Heart left ventricle (tissue), 16 donors: ENCODE measurements around the gene ZNF672. TPM values are rescaled to one million over a fixed set of nuclear protein-coding genes. Genes with fewer than 3 reads are reported as not detected.
"Not testable (repeated sequence)": the region's sequence is repeated elsewhere in the genome, so short reads cannot be mapped to it uniquely, and the experiment has no call there.

ENCODE experiments used
- ATAC-seq, 4 donors: fragments of 200-7000 bp; cut with Tn5 transposase; one replicate each; pipeline ENCODE4 v1.9.1; 2020 to 2022; ENCODE audit warnings: moderate library complexity in 4 of 4, mild to moderate bottlenecking in 3 of 4, moderate number of reproducible peaks in 1 of 4
- DNase-seq, 5 donors: peaks; one replicate each; pipeline ENCODE4 v3.0.0-alpha.2; 2020
- H3K27ac ChIP-seq, 12 donors: fragments of 200-600 bp; sonication (generic) in 4 of 12; one replicate each; pipeline versions ENCODE4 v1.5.0 to v1.8.0; 2016 to 2022; ENCODE audit warnings: mild to moderate bottlenecking in 2 of 12
- H3K27me3 ChIP-seq, 9 donors: fragments of 200-600 bp; sonication (generic) in 2 of 9; one replicate each; pipeline versions ENCODE4 v1.5.1 to v1.8.0; 2016 to 2022; ENCODE audit warnings: mild to moderate bottlenecking in 3 of 9
- H3K36me3 ChIP-seq, 9 donors: fragments of 200-600 bp; sonication (generic) in 2 of 9; one replicate each; pipeline versions ENCODE4 v1.5.0 to v1.8.0; 2018 to 2022; ENCODE audit warnings: mild to moderate bottlenecking in 2 of 9
- H3K4me1 ChIP-seq, 12 donors: fragments of 200-600 bp; sonication (generic) in 4 of 12; one replicate each; pipeline versions ENCODE4 v1.5.0 to v1.8.0; 2016 to 2022; ENCODE audit warnings: mild to moderate bottlenecking in 3 of 12
- H3K4me3 ChIP-seq, 12 donors: fragments of 200-600 bp; sonication (generic) in 4 of 12; one replicate each; pipeline versions ENCODE4 v1.5.0 to v1.8.0; 2017 to 2022; ENCODE audit warnings: mild to moderate bottlenecking in 9 of 12, moderate library complexity in 4 of 12
- H3K9me3 ChIP-seq, 12 donors: fragments of 200-600 bp; sonication (generic) in 4 of 12; one replicate each; pipeline versions ENCODE4 v1.5.0 to v1.8.0; 2016 to 2022; ENCODE audit warnings: mild to moderate bottlenecking in 1 of 12
- POLR2A ChIP-seq, 2 donors: fragments of 450-650 bp; IDR thresholded peaks; one replicate each; pipeline ENCODE4 v1.6.1; 2017; ENCODE audit warnings: antibody characterized with exemption in 2 of 2, mild to moderate bottlenecking in 2 of 2, moderate library complexity in 2 of 2
- WGBS, 4 donors: extraction: QIAGEN DNeasy Blood & Tissue Kit in 2 of 4; methylation state at CpG; one replicate each; pipeline versions ENCODE4 v1.1.5 to v1.1.7; 2013 to 2018; 5-methylcytosine and 5-hydroxymethylcytosine counted together
- intact Hi-C, 10 donors: fragments of 100-400 bp; cut with DNase I; formaldehyde crosslinking; loops; one replicate each; pipeline versions ENCODE4 v1.11.1 to v1.14.2; 2022
- polyA plus RNA-seq, 2 donors: library from polyadenylated mRNA; stranded (reverse); fragments of 200-250 nt; gene quantifications; one replicate each; pipeline ENCODE4 v1.2.3, GENCODE V29; 2013
- total RNA-seq, 9 donors: library from RNA; depleted of rRNA in 2 of 9; stranded (reverse); fragments of >200 nt in 2 of 9; fragmentation: NEBNext Ultra II Directional in 3 of 9; extraction: Animal tissue kit (Norgen Biotek cat#: 25700) in 3 of 9; gene quantifications; one replicate each; pipeline versions ENCODE4 v1.1.0 to v1.2.4, GENCODE V29; 2016 to 2023
- TF ChIP-seq, protein P1 (sequence below), 12 donors: fragments of 200-600 bp; sonication (generic) in 4 of 12; IDR thresholded peaks; one replicate each; pipeline versions ENCODE4 v1.5.0 to v1.8.0; 2018 to 2022; ENCODE audit warnings: antibody characterized with exemption in 12 of 12, mild to moderate bottlenecking in 5 of 12
- donor health status: ischemic (EF 13 %, LVEDD 7.1; RV severe dilation, severe dysfunction).
- donor health status: healthy with polysubstance abuse.
- donor health status: DM: no; HTN: yes; CAD: no.
- donor health status: DM: no; HTN: no; CAD: no.
- donor health status: ischemic (EF 25% LVEDD 6.9; RV normal size, moderate dysfunction).
- donor health status: ischemic (EF 25% LVEDD 5.7; RV mildly dilated, moderate dysfunction).
- donor health status: healthy.
- donor health status: DM: yes; HTN: yes; CAD: no.
- donor health status: ischemic (EF 35%, LVEDD 5.7; RV mildly dilated, moderate dysfunction).
- donor health status: nonischemic (EF 11% LVEDD 7.7; RV severe dilation, severe dysfunction).
- donor health status: DM: yes; HTN: yes; CAD: no.
- donor health status: PGD.
- donor health status: ischemic (EF 29% LVEDD 5.4; RV normal size, mild dysfunction).
- donor health status: nonischemic (EF 23%, LVEDD 6.1; RV moderate dilation, normal function).

Gene ZNF672
- total and polyA plus RNA-seq, 11 donors, result 20.5 to 63.8 (median 37.8) TPM

DNA sequence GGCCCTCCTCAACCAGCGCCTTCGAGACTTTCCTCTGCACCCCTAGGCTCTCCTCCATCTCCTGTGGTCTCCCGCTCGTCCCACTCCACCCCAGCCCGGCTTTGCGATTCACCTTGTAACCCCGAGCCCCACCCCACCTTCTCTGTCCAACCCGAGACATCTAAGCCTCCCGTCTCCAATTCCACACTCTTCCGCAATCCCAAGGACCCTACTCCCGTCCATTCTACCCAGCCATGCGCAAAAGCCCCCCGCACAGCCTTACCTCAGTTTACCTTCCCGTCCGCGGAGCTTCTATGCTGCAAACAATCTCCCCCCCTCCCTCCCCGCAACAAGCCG is 12.5 kb upstream of the ZNF672 start:
- DNase-seq (no peak), ATAC-seq (peak in 2 of 4 donors; percentile 1 to 5)
- Histone ChIP-seq H3K9me3 (no peaks in the 10 kb centered on the region), H3K27me3 (no peaks in the 10 kb centered on the region), H3K4me1 (peaks cover 19 to 68% (median 54%) of the 10 kb centered on the region in 12 donors), H3K4me3 (peak overlapping the region; percentile 55 to 89 (median 76)), H3K27ac (peak overlapping the region; percentile 91 to 99 (median 95)), H3K36me3 (peaks cover 0 to 25% (median 18%) of the 10 kb centered on the region in 9 donors)
- WGBS, 4 donors, result 0 to 1% (median 1%) methylated on average over 18 of the region's 18 CpGs
- TF ChIP-seq, protein P1, sequence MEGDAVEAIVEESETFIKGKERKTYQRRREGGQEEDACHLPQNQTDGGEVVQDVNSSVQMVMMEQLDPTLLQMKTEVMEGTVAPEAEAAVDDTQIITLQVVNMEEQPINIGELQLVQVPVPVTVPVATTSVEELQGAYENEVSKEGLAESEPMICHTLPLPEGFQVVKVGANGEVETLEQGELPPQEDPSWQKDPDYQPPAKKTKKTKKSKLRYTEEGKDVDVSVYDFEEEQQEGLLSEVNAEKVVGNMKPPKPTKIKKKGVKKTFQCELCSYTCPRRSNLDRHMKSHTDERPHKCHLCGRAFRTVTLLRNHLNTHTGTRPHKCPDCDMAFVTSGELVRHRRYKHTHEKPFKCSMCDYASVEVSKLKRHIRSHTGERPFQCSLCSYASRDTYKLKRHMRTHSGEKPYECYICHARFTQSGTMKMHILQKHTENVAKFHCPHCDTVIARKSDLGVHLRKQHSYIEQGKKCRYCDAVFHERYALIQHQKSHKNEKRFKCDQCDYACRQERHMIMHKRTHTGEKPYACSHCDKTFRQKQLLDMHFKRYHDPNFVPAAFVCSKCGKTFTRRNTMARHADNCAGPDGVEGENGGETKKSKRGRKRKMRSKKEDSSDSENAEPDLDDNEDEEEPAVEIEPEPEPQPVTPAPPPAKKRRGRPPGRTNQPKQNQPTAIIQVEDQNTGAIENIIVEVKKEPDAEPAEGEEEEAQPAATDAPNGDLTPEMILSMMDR (IDR thresholded peaks at IDR 0.05), result no peak
- peak in 1 of 2 donors; percentile 28 for TF ChIP-seq POLR2A (IDR thresholded peaks at IDR 0.05)
- intact Hi-C loops, result no loop called here

DNA sequence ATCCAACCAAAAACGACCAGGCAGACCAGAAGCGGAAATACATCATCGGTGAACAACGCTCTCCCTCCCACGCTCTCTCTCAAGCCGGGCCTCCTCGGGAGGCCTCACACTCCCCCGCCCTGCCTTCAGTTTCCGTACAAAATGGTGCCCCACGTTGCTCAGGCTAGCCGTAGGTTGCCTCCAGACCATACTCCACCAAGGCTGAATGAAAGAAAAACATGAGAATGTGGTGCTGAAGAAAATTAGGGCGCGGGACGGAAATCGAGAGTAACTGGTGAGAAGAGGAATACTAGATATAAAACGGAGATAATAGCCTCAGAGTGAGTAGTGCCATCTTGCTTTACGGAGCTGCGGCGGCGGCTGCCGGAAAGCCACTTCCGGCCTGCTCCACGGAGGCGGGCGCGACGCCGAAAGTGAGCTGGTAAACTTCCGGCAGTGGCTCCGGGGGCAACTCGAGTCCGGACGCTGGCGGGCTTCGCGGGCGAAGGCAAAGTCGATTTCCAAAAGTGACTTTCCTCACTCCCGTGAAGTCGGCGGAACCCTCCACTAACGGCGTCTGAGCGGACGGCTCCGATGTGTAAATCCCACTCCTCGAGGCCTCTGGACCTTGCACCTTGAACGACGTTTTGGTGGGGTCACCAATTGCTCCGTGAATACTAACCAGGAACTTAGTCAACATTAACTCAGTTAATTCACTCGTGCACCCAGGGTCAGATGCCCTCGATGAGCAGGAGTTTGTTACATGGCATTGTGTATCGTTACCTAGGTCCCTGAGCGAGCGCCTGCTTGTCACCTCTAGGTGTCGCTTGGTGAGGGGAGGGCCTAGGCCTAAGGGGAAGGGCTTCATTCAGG is 11.9 kb upstream of the ZNF672 start, which contains the start of gene SH3BP5L:
Gene SH3BP5L (minus strand): TSS at position 7 of the 852 bp plus-strand sequence. CDS start 980 bp downstream, outside the sequence.
- intact Hi-C loops, result loop anchor here in 6 of 10 donors (1.0 to 2.0 kb wide), 5 partner anchors 12 to 80 kb away; partner anchors contain the start of genes ZNF672 (in 4 of the 6), PGBD2 (in 3 of the 6) and ZNF692 (in 1 of the 6)
- ATAC-seq (peak; percentile 95 to 97 (median 97)), DNase-seq (peak; percentile 93 to 96 (median 95))
- Histone ChIP-seq H3K9me3 (no peaks in the 10 kb centered on the region), H3K27ac (peak within 1 kb of the TSS; percentile 91 to 99 (median 95)), H3K36me3 (peaks cover 0 to 22% (median 14%) of the 10 kb centered on the region in 9 donors), H3K4me3 (peak within 1 kb of the TSS; percentile 55 to 89 (median 76)), H3K4me1 (peaks cover 19 to 63% (median 48%) of the 10 kb centered on the region in 12 donors), H3K27me3 (no peaks in the 10 kb centered on the region)
- TF ChIP-seq, protein P1 (IDR thresholded peaks at IDR 0.05), result peak; percentile 23 to 88 (median 64)
- peak in 1 of 2 donors; percentile 70 for TF ChIP-seq POLR2A (IDR thresholded peaks at IDR 0.05)
- 0 to 1% (median 0%) methylated on average over 48 to 56 of the region's 56 CpGs for WGBS, 4 donors

DNA sequence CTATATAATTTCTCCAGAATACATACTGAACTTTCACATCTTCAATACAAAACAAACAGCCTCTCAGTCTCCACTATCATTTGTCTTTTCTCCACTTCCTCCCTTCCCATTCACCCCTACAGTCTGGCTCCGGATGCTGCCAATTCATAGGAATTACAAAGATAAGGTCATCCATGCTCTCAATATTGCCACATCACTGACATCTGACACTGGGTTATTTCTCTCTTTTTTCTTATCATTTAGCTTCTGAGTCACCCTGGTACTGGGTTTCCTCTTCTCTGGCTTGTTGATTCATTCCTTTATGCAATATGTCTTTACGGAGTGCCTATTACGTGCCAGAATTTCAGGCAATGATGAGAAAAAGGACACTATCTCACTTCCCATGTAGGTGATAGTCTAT is 9.2 kb upstream of the ZNF672 start:
- intact Hi-C loops, result no loop called here
- Histone ChIP-seq H3K4me3 (no peak overlapping the region), H3K27ac (no peak overlapping the region), H3K36me3 (peaks cover 0 to 8% (median 3%) of the 10 kb centered on the region in 9 donors), H3K9me3 (no peaks in the 10 kb centered on the region), H3K27me3 (no peaks in the 10 kb centered on the region), H3K4me1 (peaks cover 13 to 36% (median 22%) of the 10 kb centered on the region in 12 donors)
- TF ChIP-seq, protein P1 (IDR thresholded peaks at IDR 0.05), result no peak
- TF ChIP-seq POLR2A (IDR thresholded peaks at IDR 0.05), result no peak
- ATAC-seq, result no peak
- no peak for DNase-seq
- WGBS, 4 donors, result 56 to 68% (median 58%) methylated on average over 3 of the region's 3 CpGs

DNA sequence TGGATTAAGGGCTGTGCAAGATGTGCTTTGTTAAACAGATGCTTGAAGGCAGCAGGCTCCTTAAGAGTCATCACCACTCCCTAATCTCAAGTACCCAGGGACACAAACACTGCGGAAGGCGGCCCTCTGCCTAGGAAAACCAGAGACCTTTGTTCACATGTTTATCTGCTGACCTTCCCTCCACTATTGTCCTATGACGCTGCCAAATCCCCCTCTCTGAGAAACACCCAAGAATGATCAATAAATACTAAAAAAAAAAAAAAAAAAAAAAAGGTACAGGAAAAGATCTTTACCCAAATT is 7.4 kb upstream of the ZNF672 start:
- H3K27me3 ChIP-seq, H3K9me3 ChIP-seq, H3K4me3 ChIP-seq, DNase-seq, ATAC-seq, H3K36me3 ChIP-seq, intact Hi-C loops, H3K27ac ChIP-seq: not testable (repeated sequence)
- peaks cover 0 to 29% (median 8%) of the 10 kb centered on the region in 12 donors for H3K4me1 ChIP-seq
- 52 to 82% (median 62%) methylated on average over 1 to 3 of the region's 3 CpGs for WGBS, 4 donors
